Activated CD4-positive, alpha-beta memory T cell treated with anti-CD3 and anti-CD28 coated beads, Interleukin-2, amount 10 ng/mL, durations not matched to agents 7 days and 5 days (primary cell): ENCODE results near the gene ERP29. TPM values are rescaled to one million over a fixed set of nuclear protein-coding genes. Genes with fewer than 3 reads are reported as not detected.
"Not testable (repeated sequence)": the region's sequence is repeated elsewhere in the genome, so short reads cannot be mapped to it uniquely, and the experiment has no call there.

ENCODE experiments used
- CTCF ChIA-PET: fragments of 350-600 bp; sonication (Branson Sonifier 250); formaldehyde crosslinking; loops from one replicate; lab custom pipeline; 2021; ENCODE audit warnings: antibody characterized with exemption, inconsistent platforms; lab: Charles Lee
- POLR2A ChIA-PET: fragments of 350-600 bp; sonication (Branson Sonifier 250); formaldehyde crosslinking; loops from one replicate; lab custom pipeline; 2021; ENCODE audit warnings: antibody characterized with exemption; lab: Charles Lee
- DNase-seq: peaks from one replicate; pipeline ENCODE4 v3.0.0-alpha.2; 2020
- H3K27ac Mint-ChIP-seq: one replicate; pipeline ENCODE4 v1.8.0; 2021; ENCODE audit warnings: mild to moderate bottlenecking, mixed read lengths
- H3K27me3 Mint-ChIP-seq: one replicate; pipeline ENCODE4 v1.8.0; 2021; ENCODE audit warnings: mixed read lengths
- H3K36me3 Mint-ChIP-seq: one replicate; pipeline ENCODE4 v1.8.0; 2021; ENCODE audit warnings: low read depth, mixed read lengths
- H3K4me1 Mint-ChIP-seq: one replicate; pipeline ENCODE4 v1.8.0; 2021; ENCODE audit warnings: mixed read lengths
- H3K4me3 Mint-ChIP-seq: one replicate; pipeline ENCODE4 v1.8.0; 2021; ENCODE audit warnings: mild to moderate bottlenecking, mixed read lengths
- H3K9me3 Mint-ChIP-seq: one replicate; pipeline ENCODE4 v1.8.0; 2021; ENCODE audit warnings: mixed read lengths
- total RNA-seq, 2 experiments: library from RNA; stranded (reverse); gene quantifications; one replicate each; pipeline ENCODE4 v1.2.3, GENCODE V29; 2021

ERP29 gene
- total RNA-seq, 2 experiments from 2014 or later, result 169 to 172 TPM

- peaks cover 44% of the 10 kb centered on the region for H3K4me1 Mint-ChIP-seq
- H3K36me3 Mint-ChIP-seq, result peaks cover 76% of the 10 kb centered on the region
- peak overlapping the region; percentile 38 for H3K27ac Mint-ChIP-seq
- CTCF ChIA-PET, result interaction anchor here (1.0 to 1.4 kb wide), 3 partner anchors 13 to 80 kb away, joined by 4 to 7 read pairs (median 4); no protein-coding TSS in a partner anchor
- POLR2A ChIA-PET, result interaction anchor here (0.8 to 3.6 kb wide), 6 partner anchors 8 to 112 kb away, joined by 3 to 28 read pairs (median 6); partner anchors contain the start of genes ERP29 and TMEM116
- no peaks in the 10 kb centered on the region for H3K27me3 Mint-ChIP-seq
- H3K4me3 Mint-ChIP-seq, result no peak overlapping the region
- DNase-seq, result no peak
- no peaks in the 10 kb centered on the region for H3K9me3 Mint-ChIP-seq
These were observed 7.8 kb downstream of the ERP29 start for GRCh38 chr12:112020947-112021457.

GRCh38 chr12:112022241-112023016 is 9.2 kb downstream of the ERP29 start:
- CTCF ChIA-PET, result interaction anchor here (1.1 to 1.9 kb wide), 3 partner anchors 9 to 176 kb away, joined by 3 to 13 read pairs (median 4); partner anchors contain the start of genes ERP29 and TMEM116
- Mint-ChIP-seq H3K9me3 (no peaks in the 10 kb centered on the region), H3K36me3 (peaks cover 67% of the 10 kb centered on the region)

GRCh38 chr12:112023759-112024396 is 10.7 kb downstream of the ERP29 start:
- peaks cover 64% of the 10 kb centered on the region for H3K36me3 Mint-ChIP-seq
- H3K9me3 Mint-ChIP-seq, result no peaks in the 10 kb centered on the region
- H3K4me3 Mint-ChIP-seq, result no peak overlapping the region
- POLR2A ChIA-PET, result interaction anchor here (1.4 to 3.6 kb wide), 2 partner anchors 11 to 182 kb away, joined by 4 to 28 read pairs; partner anchors contain the start of genes ERP29, MAPKAPK5 and TMEM116
- DNase-seq, result no peak
- peaks cover 30% of the 10 kb centered on the region for H3K4me1 Mint-ChIP-seq
- CTCF ChIA-PET, result interaction anchor here (1.0 to 1.9 kb wide), 4 partner anchors 11 to 174 kb away, joined by 3 to 13 read pairs (median 3); partner anchors contain the start of genes ERP29 and TMEM116
- no peaks in the 10 kb centered on the region for H3K27me3 Mint-ChIP-seq
- no peak overlapping the region for H3K27ac Mint-ChIP-seq

More at GRCh38 chr12:112022241-112023016, 9.2 kb downstream of the ERP29 start:
- H3K4me1 Mint-ChIP-seq, result peaks cover 39% of the 10 kb centered on the region
- no peak overlapping the region for H3K4me3 Mint-ChIP-seq
- POLR2A ChIA-PET, result interaction anchor here (1.0 to 3.6 kb wide), 3 partner anchors 9 to 181 kb away, joined by 4 to 28 read pairs (median 4); partner anchors contain the start of genes ERP29, MAPKAPK5 and TMEM116
- no peak for DNase-seq
- peak overlapping the region; percentile 0 for H3K27ac Mint-ChIP-seq
- no peaks in the 10 kb centered on the region for H3K27me3 Mint-ChIP-seq

GRCh38 chr12:112025808-112026375 is 12.7 kb downstream of the ERP29 start:
- H3K36me3 Mint-ChIP-seq, result peaks cover 62% of the 10 kb centered on the region
- H3K4me1 Mint-ChIP-seq, result peaks cover 20% of the 10 kb centered on the region
- ChIA-PET CTCF (interaction anchor here (1.3 kb wide), 1 partner anchor 11 kb away, joined by 3 read pairs; no protein-coding TSS in a partner anchor), POLR2A (interaction anchor here (1.5 to 1.6 kb wide), 2 partner anchors 12 to 83 kb away, joined by 4 to 11 read pairs; partner anchors contain the start of genes ERP29, NAA25 and TMEM116)
- H3K27me3 Mint-ChIP-seq, result no peaks in the 10 kb centered on the region
- H3K27ac Mint-ChIP-seq, result peak overlapping the region; percentile 72
- no peak for DNase-seq
- H3K9me3 Mint-ChIP-seq, result no peaks in the 10 kb centered on the region
- H3K4me3 Mint-ChIP-seq, result no peak overlapping the region

GRCh38 chr12:112029301-112029700 is 16.1 kb downstream of the ERP29 start:
- H3K27me3 Mint-ChIP-seq, result no peaks in the 10 kb centered on the region
- no peak overlapping the region for H3K27ac Mint-ChIP-seq
- POLR2A ChIA-PET, result interaction anchor here (0.6 kb wide), 1 partner anchor 8 kb away, joined by 3 read pairs; no protein-coding TSS in a partner anchor
- peaks cover 58% of the 10 kb centered on the region for H3K36me3 Mint-ChIP-seq
- H3K4me1 Mint-ChIP-seq, result peaks cover 19% of the 10 kb centered on the region
- H3K4me3 Mint-ChIP-seq, result no peak overlapping the region
- CTCF ChIA-PET, result no interaction called here
- DNase-seq, result no peak
- H3K9me3 Mint-ChIP-seq, result no peaks in the 10 kb centered on the region

GRCh38 chr12:112031472-112031871 is 18.2 kb downstream of the ERP29 start:
- Mint-ChIP-seq H3K9me3 (no peaks in the 10 kb centered on the region), H3K4me3 (no peak overlapping the region), H3K36me3 (peaks cover 56% of the 10 kb centered on the region), H3K4me1 (peaks cover 6% of the 10 kb centered on the region), H3K27me3 (no peaks in the 10 kb centered on the region), H3K27ac (no peak overlapping the region)
- no peak for DNase-seq
- POLR2A ChIA-PET, result interaction anchor here (1.0 to 1.5 kb wide), 3 partner anchors 11 to 387 kb away, joined by 3 to 8 read pairs (median 4); partner anchors contain the start of genes ERP29, PTPN11 and TMEM116
- CTCF ChIA-PET, result no interaction called here

GRCh38 chr12:112032292-112032691 is 19.1 kb downstream of the ERP29 start:
- Mint-ChIP-seq H3K4me3 (no peak overlapping the region), H3K4me1 (peaks cover 4% of the 10 kb centered on the region), H3K9me3 (no peaks in the 10 kb centered on the region), H3K27me3 (no peaks in the 10 kb centered on the region), H3K36me3 (peaks cover 57% of the 10 kb centered on the region), H3K27ac (no peak overlapping the region)
- POLR2A ChIA-PET, result interaction anchor here (1.0 kb wide), 2 partner anchors 9 to 386 kb away, joined by 4 read pairs; partner anchors contain the start of gene PTPN11
- no peak for DNase-seq
- CTCF ChIA-PET, result no interaction called here

- no peak overlapping the region for H3K4me3 Mint-ChIP-seq
- ChIA-PET POLR2A (interaction anchor here (2.8 kb wide), 1 partner anchor 22 kb away, joined by 14 read pairs; the partner anchor contains the start of genes ERP29 and TMEM116), CTCF (interaction anchor here (1.5 to 1.7 kb wide), 2 partner anchors 22 to 90 kb away, joined by 3 read pairs; partner anchors contain the start of genes ERP29, TMEM116 and TRAFD1)
- no peaks in the 10 kb centered on the region for H3K27me3 Mint-ChIP-seq
- H3K4me1 Mint-ChIP-seq, result peaks cover 4% of the 10 kb centered on the region
- no peak overlapping the region for H3K27ac Mint-ChIP-seq
- DNase-seq, result no peak
- H3K9me3 Mint-ChIP-seq, result no peaks in the 10 kb centered on the region
- peaks cover 65% of the 10 kb centered on the region for H3K36me3 Mint-ChIP-seq
These were observed 22.1 kb downstream of the ERP29 start for GRCh38 chr12:112035219-112035785.

- CTCF ChIA-PET, result interaction anchor here (1.5 kb wide), 1 partner anchor 23 kb away, joined by 3 read pairs; the partner anchor contains the start of genes ERP29 and TMEM116
- POLR2A ChIA-PET, result interaction anchor here (1.3 kb wide), 1 partner anchor 24 kb away, joined by 4 read pairs; the partner anchor contains the start of genes ERP29 and TMEM116
- not testable (repeated sequence) for H3K4me1 Mint-ChIP-seq, H3K9me3 Mint-ChIP-seq, H3K27ac Mint-ChIP-seq, H3K4me3 Mint-ChIP-seq, DNase-seq, H3K27me3 Mint-ChIP-seq
- peaks cover 57% of the 10 kb centered on the region for H3K36me3 Mint-ChIP-seq
These were observed 23.4 kb downstream of the ERP29 start for GRCh38 chr12:112036614-112037013.

GRCh38 chr12:112046003-112046402 is 32.8 kb downstream of the ERP29 start:
- peaks cover 2% of the 10 kb centered on the region for H3K4me1 Mint-ChIP-seq
- CTCF ChIA-PET, result interaction anchor here (1.4 kb wide), 1 partner anchor 101 kb away, joined by 6 read pairs; no protein-coding TSS in a partner anchor
- H3K27me3 Mint-ChIP-seq, result no peaks in the 10 kb centered on the region
- DNase-seq, result no peak
- peaks cover 49% of the 10 kb centered on the region for H3K36me3 Mint-ChIP-seq
- no peaks in the 10 kb centered on the region for H3K9me3 Mint-ChIP-seq
- H3K4me3 Mint-ChIP-seq, result no peak overlapping the region
- POLR2A ChIA-PET, result no interaction called here
- H3K27ac Mint-ChIP-seq, result no peak overlapping the region

GRCh38 chr12:112049351-112049750 is 36.1 kb downstream of the ERP29 start:
- DNase-seq, result no peak
- Mint-ChIP-seq H3K4me1 (peaks cover 12% of the 10 kb centered on the region), H3K4me3 (no peak overlapping the region), H3K27me3 (no peaks in the 10 kb centered on the region), H3K36me3 (peaks cover 60% of the 10 kb centered on the region), H3K9me3 (no peaks in the 10 kb centered on the region), H3K27ac (no peak overlapping the region)
- ChIA-PET CTCF (interaction anchor here (0.5 kb wide), 1 partner anchor 174 kb away, joined by 4 read pairs; no protein-coding TSS in a partner anchor), POLR2A (interaction anchor here (0.9 kb wide), 1 partner anchor 30 kb away, joined by 4 read pairs; no protein-coding TSS in a partner anchor)
